Gastrocnemius medialis (tissue), 4 donors: ENCODE results near the gene HYAL1.

Experiments
- CTCF ChIP-seq, 5 experiments: fragments of 450-650 bp in 3 of 5; fragments of 200-600 bp in 2 of 5; sonication (generic) in 2 of 5; IDR thresholded peaks in 4 of 5; conservative IDR thresholded peaks in 1 of 5; 1 replicate in 4 of 5; 2 replicates in 1 of 5; pipeline ENCODE4 v1.5.1; 2016 to 2019; ENCODE audit warnings: antibody characterized with exemption in 5 of 5, mild to moderate bottlenecking in 3 of 5, moderate library complexity in 3 of 5
- POLR2A ChIP-seq, 2 donors: fragments of 450-650 bp; IDR thresholded peaks; one replicate each; pipeline ENCODE4 v1.6.1; 2017; ENCODE audit warnings: antibody characterized with exemption in 2 of 2, mild to moderate bottlenecking in 2 of 2, moderate library complexity in 2 of 2

GRCh38 chr3:50270422-50271224 is 32.8 kb downstream of the HYAL1 start:
- TF ChIP-seq POLR2A (IDR thresholded peaks at IDR 0.05) = no peak
- no peak for TF ChIP-seq CTCF (IDR thresholded peaks at IDR 0.05 in 4 of 5, conservative IDR thresholded peaks at IDR 0.05 in 1 of 5)
